Skeletal muscle satellite cell (primary cell): Measurements from ENCODE around the gene TAS2R40.
A peak's percentile ranks its signal among the peaks of the same experiment; 100 is the strongest.
"Not testable (repeated sequence)": the region's sequence is repeated elsewhere in the genome, so short reads cannot be mapped to it uniquely, and the experiment has no call there.

ENCODE experiments used
- H3K27me3 ChIP-seq: 2 replicates; pipeline ENCODE4 v1.7.0; 2013; ENCODE audit warnings: low read length; ENCODE audit not compliant: control insufficient read depth, insufficient read depth
- H3K36me3 ChIP-seq: 2 replicates; pipeline ENCODE4 v1.7.0; 2013; ENCODE audit warnings: mild to moderate bottlenecking, control low read depth, low read length; ENCODE audit not compliant: insufficient read depth
- H3K4me1 ChIP-seq: 2 replicates; pipeline ENCODE4 v1.7.0; 2013; ENCODE audit warnings: low read length; ENCODE audit not compliant: control insufficient read depth, insufficient read depth
- H3K4me2 ChIP-seq: 2 replicates; pipeline ENCODE4 v1.7.0; 2013; ENCODE audit warnings: mild to moderate bottlenecking, low read length
- H3K4me3 ChIP-seq: 2 replicates; pipeline ENCODE4 v1.7.0; 2013; ENCODE audit warnings: low read length
- H3K9ac ChIP-seq: 2 replicates; pipeline ENCODE4 v1.7.0; 2013; ENCODE audit warnings: mild to moderate bottlenecking, low read depth, low read length, moderate library complexity
- H3K9me3 ChIP-seq: replicated peaks from 2 replicates; pipeline ENCODE4 v1.7.0; 2013; ENCODE audit warnings: mild to moderate bottlenecking, control low read depth, low read length

The TAS2R40 gene

DNA sequence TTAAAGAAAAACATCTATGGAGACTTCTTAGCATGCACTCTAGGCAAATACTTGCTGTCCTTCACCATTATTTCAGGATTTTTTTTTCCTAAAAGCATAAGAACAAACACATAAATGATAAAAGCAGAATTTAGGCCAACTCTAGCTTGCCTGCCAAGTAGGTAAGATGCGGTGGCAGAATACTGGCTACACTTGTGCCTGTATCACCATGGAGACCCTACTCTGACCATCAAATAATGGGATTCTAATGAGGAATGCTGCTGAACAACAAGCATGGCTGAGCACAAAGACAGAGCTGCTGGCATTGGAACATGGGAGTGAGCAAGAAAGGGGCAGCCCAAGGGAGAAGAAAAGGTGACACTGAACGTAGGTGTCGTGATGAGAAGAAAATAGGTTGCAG is 18.5 kb upstream of the TAS2R40 start:
- peaks cover 7% of the 10 kb centered on the region for H3K4me1 ChIP-seq
- no peak overlapping the region for H3K9ac ChIP-seq
- H3K4me2 ChIP-seq: no peak overlapping the region
- H3K27me3 ChIP-seq: no peaks in the 10 kb centered on the region
- no peak overlapping the region for H3K4me3 ChIP-seq
- no peaks in the 10 kb centered on the region for H3K9me3 ChIP-seq
- H3K36me3 ChIP-seq: no peaks in the 10 kb centered on the region

DNA sequence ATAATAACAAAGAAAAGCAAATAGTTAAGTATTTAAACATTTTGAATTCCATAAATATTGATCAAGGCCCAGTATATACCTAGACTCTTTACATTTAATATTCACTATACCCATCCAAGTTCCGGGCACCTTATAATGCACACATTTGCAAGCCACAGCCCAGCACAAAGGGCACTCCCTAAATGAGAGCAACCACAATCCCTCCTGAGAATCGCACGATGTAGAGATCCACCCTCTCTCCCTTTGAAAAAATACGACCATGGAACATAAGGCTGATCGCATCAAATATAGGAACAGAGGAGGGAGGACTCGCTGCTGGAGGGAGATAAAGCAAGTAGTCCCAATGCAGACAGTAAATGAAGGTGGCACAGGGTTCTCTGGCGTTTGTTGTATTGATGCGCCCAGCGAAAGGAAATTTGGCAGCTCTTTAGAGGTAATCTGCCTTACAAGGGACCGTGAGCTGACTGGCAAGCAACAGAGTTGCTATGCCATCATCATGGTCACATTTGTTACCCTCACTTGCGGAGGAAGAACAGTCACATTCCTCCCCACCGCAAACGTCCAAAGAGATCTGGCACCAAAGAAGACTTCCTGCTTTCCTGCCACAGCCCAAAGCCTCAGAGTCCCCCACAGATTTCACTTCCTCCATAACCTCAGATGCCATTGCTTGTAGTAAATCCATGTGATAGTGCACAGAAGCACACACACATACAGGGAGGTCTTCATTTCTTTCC is 16.1 kb upstream of the TAS2R40 start:
- Histone ChIP-seq H3K4me3 (no peak overlapping the region), H3K4me1 (peaks cover 7% of the 10 kb centered on the region), H3K9me3 (no peaks in the 10 kb centered on the region), H3K4me2 (no peak overlapping the region), H3K27me3 (no peaks in the 10 kb centered on the region), H3K36me3 (no peaks in the 10 kb centered on the region), H3K9ac (no peak overlapping the region)

DNA sequence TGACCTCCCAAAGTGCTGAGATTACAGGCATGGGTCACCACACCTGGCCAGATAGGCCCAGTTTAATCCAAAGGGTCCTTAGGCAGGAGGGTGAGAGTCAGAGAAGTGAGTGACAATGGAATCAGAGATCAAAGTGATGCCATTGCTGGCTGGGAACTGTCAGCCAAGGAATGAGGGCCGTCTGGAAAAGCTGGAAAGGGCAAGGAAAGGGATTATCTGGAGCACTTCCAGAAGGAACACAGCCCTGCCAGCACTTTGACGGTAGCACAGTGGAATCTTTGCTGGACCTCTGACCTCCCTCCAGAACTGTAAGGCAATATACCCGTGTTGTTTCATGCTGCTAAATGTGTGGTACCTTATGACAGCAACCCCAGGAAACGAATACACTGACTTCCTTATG is 11.3 kb upstream of the TAS2R40 start:
- Histone ChIP-seq H3K36me3 (no peaks in the 10 kb centered on the region), H3K9ac (no peak overlapping the region), H3K9me3 (no peaks in the 10 kb centered on the region), H3K4me1 (peaks cover 7% of the 10 kb centered on the region), H3K27me3 (no peaks in the 10 kb centered on the region), H3K4me3 (no peak overlapping the region), H3K4me2 (no peak overlapping the region)

DNA sequence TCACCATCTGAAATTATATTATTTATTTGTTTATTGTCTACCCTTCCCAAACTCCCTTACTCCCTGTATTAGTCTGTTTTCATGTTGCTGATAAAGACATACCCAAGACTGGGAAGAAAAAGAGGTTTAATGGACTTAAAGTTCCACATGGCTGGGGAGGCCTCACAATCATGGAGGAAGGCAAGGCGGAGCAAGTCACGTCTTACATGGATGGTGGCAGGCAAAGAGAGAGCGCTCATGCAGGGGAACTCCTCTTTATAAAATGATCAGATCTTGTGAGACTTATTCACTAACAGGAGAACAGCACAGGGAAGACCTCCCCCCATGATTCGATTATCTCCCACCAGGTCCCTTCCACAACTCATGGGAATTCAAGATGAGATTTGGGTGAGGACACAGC is 8.4 kb upstream of the TAS2R40 start:
- H3K4me2 ChIP-seq, H3K27me3 ChIP-seq, H3K4me3 ChIP-seq, H3K4me1 ChIP-seq, H3K36me3 ChIP-seq, H3K9ac ChIP-seq, H3K9me3 ChIP-seq: not testable (repeated sequence)

DNA sequence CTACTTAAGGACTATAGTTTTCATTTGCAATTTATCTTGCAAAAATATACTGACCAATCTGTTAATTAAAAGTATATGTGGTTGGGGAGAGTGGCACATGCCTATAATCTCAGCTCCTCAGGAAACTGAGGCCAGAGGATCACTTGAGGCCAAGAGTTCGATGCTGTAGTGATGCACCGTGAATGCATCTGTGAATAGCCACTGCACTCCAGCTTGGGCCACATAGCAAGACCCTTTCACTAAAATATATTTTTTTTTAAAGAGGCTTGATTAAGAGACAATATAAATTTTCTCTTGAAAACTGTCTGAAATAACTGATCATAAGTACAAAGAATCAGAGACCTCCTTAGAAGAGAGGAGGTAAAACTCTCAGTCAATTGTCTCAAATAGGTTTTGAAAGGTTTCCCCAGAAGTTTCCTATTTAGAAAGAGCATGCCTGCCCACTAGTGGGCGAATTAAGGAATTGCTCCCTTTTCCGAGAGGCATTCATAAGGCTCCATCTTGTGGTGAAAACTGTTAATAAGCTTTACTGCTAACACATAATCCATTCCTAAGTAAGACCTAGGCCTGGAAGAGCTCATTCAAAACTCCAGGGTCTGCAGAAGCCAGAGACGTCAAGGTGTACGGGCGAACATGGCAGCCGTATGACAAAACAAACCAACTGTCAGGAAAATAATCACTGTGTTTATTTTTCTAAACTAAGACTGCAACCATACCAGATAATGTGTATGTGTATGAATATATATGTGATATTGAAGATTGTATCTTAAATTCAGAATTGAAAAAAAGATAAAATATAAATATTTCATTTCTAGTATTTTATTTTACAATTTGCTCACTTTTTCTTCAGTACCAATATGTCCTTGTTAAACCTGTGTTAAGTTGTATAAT is 6.8 kb upstream of the TAS2R40 start:
- H3K9me3 ChIP-seq: no peaks in the 10 kb centered on the region
- H3K36me3 ChIP-seq: no peaks in the 10 kb centered on the region
- no peak overlapping the region for H3K4me3 ChIP-seq
- H3K27me3 ChIP-seq: no peaks in the 10 kb centered on the region
- peaks cover 10% of the 10 kb centered on the region for H3K4me1 ChIP-seq
- H3K9ac ChIP-seq: no peak overlapping the region
- H3K4me2 ChIP-seq: no peak overlapping the region

DNA sequence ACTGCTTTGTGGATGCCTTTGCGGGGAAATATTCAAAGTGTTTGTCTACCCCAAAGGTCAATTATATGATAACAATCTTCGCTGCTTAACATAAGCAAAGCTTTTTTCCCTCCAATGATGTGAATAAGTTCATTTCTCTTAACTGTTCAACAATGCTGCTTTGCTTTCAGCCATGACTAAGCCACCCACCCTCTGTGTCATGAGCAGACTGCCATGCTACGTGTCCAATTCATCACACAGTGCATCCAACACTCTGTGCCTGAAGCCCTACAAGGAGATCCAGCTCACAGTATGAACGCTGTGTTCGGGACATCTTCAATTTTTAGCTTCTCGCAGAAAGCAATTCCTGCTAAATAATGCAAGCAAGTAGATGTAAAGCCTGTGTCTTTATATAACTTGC is 5.7 kb upstream of the TAS2R40 start:
- no peaks in the 10 kb centered on the region for H3K9me3 ChIP-seq
- no peak overlapping the region for H3K4me3 ChIP-seq
- no peaks in the 10 kb centered on the region for H3K27me3 ChIP-seq
- no peak overlapping the region for H3K4me2 ChIP-seq
- H3K4me1 ChIP-seq: peaks cover 10% of the 10 kb centered on the region
- H3K36me3 ChIP-seq: no peaks in the 10 kb centered on the region
- H3K9ac ChIP-seq: peak overlapping the region; percentile 32

DNA sequence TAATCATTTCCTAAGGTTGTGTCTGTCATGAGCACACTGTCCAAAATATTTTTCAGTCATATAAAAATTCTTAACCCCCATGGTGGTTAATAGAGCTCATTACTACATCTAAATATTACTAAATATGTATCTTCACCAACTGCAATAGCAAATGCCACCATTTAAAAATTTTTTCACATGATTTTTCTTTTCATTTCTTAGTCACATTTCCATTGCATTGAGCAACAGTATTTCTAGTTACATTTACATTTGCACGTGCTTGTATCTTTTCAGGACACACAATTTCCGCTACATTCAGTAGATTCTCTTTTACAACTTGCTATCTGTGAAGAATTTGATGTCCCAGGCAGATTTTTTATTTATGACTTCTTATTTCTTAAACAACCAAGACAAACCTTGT is 5.2 kb upstream of the TAS2R40 start:
- no peak overlapping the region for H3K4me3 ChIP-seq
- H3K27me3 ChIP-seq: no peaks in the 10 kb centered on the region
- H3K9ac ChIP-seq: no peak overlapping the region
- H3K9me3 ChIP-seq: no peaks in the 10 kb centered on the region
- H3K4me1 ChIP-seq: peaks cover 10% of the 10 kb centered on the region
- H3K4me2 ChIP-seq: no peak overlapping the region
- H3K36me3 ChIP-seq: no peaks in the 10 kb centered on the region

DNA sequence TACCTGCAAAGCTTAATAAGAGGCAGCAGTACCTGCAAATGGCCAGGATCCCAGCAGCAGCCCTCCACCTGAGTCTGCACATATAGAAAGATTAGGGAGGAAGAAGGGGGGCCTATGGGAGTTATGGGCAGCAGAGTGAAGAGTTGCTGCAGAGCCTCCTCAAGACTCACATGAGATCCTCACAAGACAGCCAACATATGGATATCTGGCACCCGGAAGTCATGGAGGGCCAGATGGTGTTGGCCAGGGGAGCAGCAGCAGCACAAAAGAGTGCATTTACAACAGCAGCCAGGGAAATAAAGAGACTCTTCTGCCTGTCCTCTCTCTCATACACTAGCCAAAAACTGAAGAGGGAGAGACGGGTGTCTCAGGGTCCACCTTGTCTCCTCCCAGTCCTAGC is 4.0 kb upstream of the TAS2R40 start:
- Histone ChIP-seq H3K27me3 (peaks cover 8% of the 10 kb centered on the region), H3K9me3 (no peaks in the 10 kb centered on the region), H3K4me3 (no peak overlapping the region), H3K4me2 (no peak overlapping the region), H3K4me1 (peaks cover 10% of the 10 kb centered on the region), H3K36me3 (no peaks in the 10 kb centered on the region), H3K9ac (no peak overlapping the region)

DNA sequence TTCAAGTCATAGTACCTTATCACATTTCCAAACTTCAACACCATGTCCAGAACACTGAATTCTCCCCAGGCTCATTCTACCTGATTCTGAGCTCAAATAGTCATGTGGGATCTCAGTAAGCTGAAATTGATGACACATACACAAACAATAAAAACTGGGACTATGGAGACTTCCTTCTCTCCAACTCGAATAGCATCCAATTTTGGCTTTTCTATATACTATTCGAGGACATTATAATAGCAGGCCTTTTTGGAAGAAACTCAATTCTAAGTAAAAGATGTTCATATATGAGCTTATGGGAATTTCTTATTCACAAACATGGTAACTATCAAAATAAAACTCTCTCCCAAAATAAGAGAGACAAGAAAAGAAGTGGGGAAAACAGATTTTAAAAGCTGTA is 551 bp upstream of the TAS2R40 start:
- peaks cover 15% of the 10 kb centered on the region for H3K27me3 ChIP-seq
- no peaks in the 10 kb centered on the region for H3K36me3 ChIP-seq
- H3K4me3 ChIP-seq: no peak overlapping the region
- H3K4me2 ChIP-seq: no peak overlapping the region
- H3K9me3 ChIP-seq: no peaks in the 10 kb centered on the region
- peaks cover 2% of the 10 kb centered on the region for H3K4me1 ChIP-seq
- H3K9ac ChIP-seq: no peak overlapping the region

DNA sequence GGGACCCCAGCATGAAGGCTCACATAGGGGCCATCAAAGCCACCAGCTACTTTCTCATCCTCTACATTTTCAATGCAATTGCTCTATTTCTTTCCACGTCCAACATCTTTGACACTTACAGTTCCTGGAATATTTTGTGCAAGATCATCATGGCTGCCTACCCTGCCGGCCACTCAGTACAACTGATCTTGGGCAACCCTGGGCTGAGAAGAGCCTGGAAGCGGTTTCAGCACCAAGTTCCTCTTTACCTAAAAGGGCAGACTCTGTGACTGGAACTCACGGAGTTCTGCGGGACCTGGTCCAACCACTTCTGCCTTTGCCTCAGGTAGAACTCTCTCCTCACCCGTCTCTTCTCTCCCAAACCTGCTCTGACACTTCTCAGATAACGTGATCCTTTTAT is 945 bp downstream of the TAS2R40 start:
- Histone ChIP-seq H3K27me3 (peaks cover 15% of the 10 kb centered on the region), H3K4me2 (no peak overlapping the region), H3K9ac (no peak overlapping the region), H3K36me3 (no peaks in the 10 kb centered on the region), H3K4me1 (peaks cover 5% of the 10 kb centered on the region), H3K4me3 (no peak overlapping the region), H3K9me3 (no peaks in the 10 kb centered on the region)

DNA sequence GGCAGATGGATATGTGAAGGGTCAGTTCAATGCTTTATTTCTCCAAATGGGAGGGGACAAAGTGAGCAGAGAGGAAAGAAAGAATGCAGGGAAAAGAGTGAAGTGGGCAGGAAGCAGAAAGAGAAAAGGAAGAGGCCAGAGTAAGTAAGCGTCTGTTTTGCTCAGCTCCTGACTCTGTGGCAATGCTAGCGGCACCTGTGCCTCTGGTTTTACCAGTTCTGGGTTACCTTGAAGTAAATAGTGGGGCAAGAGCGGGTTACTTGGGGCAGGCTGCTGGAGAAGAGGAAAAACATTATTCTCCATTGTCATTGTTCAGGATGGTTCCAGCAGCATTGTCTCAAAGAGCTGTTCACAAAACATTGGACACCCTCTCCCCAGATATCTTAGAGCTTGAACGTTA is 1.9 kb downstream of the TAS2R40 start:
- H3K4me1 ChIP-seq: peaks cover 13% of the 10 kb centered on the region
- H3K4me3 ChIP-seq: no peak overlapping the region
- H3K4me2 ChIP-seq: no peak overlapping the region
- no peak overlapping the region for H3K9ac ChIP-seq
- H3K27me3 ChIP-seq: peaks cover 15% of the 10 kb centered on the region
- no peaks in the 10 kb centered on the region for H3K36me3 ChIP-seq
- no peaks in the 10 kb centered on the region for H3K9me3 ChIP-seq

DNA sequence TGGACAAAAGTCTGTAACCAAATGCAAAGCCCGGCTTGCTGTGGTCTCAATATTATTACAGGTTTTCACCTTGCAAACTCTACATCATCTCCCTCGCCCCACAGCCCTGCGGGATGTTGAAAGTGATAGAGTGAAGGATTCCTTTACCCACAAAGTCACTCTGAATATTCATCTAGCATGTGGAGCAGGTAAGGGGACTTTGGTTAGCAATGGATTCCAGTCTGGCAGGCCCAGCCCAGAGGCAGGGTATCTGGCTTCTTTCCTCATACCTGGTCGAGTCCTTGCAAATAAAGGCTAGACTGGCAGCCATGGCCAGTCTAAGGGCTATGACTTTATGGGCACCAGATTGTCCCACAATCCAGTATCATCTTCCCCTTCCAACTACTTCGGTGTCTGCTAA is 3.2 kb downstream of the TAS2R40 start:
- peaks cover 21% of the 10 kb centered on the region for H3K4me1 ChIP-seq
- H3K9ac ChIP-seq: no peak overlapping the region
- no peak overlapping the region for H3K4me2 ChIP-seq
- no peaks in the 10 kb centered on the region for H3K9me3 ChIP-seq
- no peaks in the 10 kb centered on the region for H3K36me3 ChIP-seq
- no peak overlapping the region for H3K4me3 ChIP-seq
- H3K27me3 ChIP-seq: peaks cover 15% of the 10 kb centered on the region
